SHP77 (cell line): Measurements from ENCODE around the gene EYA3.
A peak's percentile ranks its signal among the peaks of the same experiment; 100 is the strongest.

Experiments used
- DNase-seq, 2 experiments: peaks; one replicate each; lab custom pipeline; 2025; lab: John Stamatoyannopoulos, UW

Gene EYA3

DNA sequence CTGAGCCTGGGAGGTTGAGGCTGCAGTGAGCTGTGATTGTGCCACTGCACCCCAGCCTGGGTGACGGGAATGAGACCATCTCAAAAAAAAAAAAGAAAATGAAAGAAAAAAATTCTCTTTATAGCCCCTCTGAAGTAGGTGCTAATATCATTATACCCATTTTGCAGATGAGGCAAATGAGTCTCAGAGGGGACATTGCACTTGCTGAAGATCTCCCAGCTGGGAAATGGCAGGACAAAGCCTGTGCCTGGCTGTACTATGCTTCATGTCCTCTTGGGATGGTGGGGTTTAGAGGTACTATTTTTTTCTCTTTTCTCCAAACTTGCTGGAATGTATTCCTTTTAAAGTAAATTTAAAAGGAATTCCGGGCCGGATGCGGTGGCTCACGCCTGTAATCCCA, 152.0 kb downstream of the EYA3 start:
- DNase-seq: no peak

DNA sequence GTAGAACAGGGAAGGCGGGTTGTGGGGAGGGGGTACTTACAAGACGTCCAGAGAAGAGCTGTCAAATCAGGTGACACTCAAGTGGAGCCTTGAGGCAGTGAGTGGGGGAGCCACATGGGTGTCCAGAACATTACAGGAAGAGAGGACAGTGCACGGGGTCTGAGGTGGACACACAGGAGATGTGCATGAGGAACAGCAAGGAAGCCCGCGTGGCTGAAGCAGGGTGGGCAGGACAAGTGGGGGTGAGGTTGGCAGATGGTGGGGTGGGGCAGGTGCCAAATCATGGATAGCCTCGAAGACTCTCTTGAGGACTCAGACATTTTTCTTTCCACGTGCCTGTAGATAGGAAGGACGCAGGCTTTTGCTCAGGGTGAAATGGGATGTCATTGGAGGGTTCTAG, 152.7 kb downstream of the EYA3 start:
- DNase-seq: no peak

DNA sequence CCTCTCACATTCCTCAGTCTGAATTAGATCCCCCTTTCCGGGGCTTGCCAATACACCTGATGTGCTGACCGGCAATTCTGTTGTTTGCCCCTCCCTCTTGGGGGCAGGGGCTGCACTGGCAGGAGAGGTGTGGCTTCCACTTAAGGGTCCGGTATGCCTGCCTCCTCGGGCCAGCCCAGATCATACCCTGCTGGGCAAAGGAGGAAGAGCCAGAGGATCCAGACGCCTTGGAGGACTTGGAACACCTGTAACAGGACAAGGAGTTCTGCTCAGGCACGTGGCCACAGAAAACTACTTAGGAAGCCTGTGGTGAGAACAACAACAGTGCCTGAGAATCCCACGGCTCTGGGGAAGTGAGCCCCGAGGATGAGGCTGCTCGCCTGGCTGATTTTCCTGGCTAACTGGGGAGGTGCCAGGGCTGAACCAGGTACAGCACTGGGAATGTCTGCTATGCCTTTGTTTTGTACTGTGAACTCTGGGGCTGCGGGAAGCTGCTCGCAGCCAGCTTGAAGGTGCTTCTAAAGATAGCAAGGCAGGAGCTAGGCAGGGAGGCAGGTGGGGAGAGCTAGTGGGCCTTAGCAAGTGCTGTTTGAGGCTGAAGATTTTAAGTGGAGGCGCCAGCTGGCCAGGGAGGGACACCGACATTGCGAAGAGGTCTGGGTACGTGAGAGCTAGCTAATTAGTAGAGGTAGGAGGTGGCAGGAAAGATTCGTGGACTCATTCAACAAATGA, 153.4 kb downstream of the EYA3 start, which contains the start of gene SMPDL3B:
Gene SMPDL3B, plus strand, starts transcription at position 183 of the 732 bp plus-strand sequence. Its CDS starts 184 bp downstream, at position 367.
- peak in 1 of 2 experiments; percentile 33 for DNase-seq

DNA sequence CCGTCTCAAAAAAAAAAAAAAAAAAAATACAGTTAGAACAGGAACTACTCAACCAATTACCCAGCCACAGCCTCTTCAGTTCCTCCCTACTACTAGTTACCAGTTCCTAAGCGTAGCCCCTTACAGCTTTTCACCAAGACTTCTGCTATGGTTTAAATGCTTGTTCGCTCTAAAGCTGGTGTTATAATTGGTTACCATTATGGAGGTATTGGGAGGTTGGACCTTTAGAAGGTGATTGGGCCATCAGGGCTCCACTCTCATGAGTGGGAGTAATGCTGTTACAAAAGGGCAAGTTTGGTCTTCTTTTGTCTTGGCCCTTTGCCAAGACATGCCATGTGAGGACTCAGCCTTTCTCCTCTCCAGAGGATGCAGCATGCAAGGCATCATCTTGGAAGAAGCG, 156.7 kb downstream of the EYA3 start:
- no peak for DNase-seq

DNA sequence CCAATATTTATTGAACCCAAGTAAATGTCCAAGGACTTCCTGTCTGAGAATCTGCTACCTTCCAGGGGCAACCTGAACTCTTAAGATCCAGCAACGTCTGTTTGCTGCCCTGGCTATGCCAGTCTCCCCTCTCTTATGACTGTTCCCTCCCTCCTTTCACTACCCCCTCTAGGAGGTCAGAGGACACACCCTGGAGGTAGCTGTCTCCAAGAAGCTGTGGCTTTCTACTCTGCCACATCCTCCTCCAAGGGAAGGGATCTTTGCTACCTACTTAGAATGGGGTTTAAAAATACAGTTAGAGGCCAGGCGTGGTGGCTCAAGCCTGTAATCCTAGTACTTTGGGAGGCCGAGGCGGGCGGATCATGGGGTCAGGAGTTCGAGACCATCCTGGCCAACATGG, 157.2 kb downstream of the EYA3 start:
- no peak for DNase-seq

DNA sequence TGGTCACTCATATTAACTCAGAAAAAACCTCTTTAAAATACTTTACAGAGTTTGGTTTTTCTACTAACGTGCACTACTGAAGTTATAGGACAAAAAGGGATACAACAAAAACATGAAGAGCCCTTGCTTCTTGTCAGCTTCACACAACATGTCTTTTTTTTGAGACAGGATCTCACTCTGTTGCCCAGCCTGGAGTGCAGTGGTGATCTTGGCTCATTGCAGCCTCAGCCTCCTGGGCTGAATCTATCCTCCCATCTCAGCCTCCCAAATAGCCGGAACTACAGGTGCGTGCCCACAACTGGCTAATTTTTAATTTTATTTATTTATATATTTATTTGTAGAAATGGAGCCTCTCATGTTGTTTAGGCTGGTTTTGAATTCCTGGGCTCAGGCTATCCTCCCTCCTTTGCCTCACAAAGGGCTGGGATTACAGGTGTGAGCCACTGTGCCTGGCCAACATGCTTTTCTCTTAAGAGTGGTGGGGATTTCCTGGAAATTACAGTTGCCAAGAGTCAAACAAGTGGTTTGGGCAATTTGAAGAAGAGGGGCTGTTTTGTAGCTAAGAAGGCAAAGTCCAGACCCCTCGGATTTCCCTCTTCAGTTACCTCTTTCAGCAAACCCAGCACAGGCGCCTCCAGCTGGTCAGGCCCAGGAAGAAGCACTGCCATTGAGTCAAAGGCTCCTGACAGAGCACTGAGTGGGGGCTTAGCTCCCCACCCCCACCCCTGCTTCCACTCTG, 160.0 kb downstream of the EYA3 start:
- no peak for DNase-seq

DNA sequence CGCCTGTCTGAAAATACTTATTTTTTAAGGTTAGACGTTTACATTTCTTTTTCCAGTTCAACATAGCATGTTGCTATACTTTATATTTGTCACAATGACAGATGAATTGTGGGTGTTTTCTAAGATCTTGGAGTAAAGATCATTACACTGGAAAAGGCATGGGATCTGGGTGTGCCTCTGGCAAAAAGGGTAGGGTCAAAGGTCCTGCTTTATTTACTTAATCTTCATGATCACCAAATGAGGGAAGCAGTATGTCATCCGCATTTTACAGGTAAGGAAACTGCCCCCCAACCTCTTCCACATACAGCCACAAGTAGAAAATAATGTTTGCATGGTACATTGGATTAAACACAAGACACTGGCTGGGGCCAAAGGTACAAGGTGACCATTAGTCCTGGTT, 166.1 kb downstream of the EYA3 start:
- no peak for DNase-seq
